ENCODE measurements around the gene MYPN. TPM values are rescaled to one million over a fixed set of nuclear protein-coding genes. Genes with fewer than 3 reads are reported as not detected.
A peak's percentile ranks its signal among the peaks of the same experiment; 100 is the strongest.

The MYPN gene
- total and polyA plus RNA-seq, 2 donors from 2014 or later, result 0.06 TPM; not detected in 1

DNA sequence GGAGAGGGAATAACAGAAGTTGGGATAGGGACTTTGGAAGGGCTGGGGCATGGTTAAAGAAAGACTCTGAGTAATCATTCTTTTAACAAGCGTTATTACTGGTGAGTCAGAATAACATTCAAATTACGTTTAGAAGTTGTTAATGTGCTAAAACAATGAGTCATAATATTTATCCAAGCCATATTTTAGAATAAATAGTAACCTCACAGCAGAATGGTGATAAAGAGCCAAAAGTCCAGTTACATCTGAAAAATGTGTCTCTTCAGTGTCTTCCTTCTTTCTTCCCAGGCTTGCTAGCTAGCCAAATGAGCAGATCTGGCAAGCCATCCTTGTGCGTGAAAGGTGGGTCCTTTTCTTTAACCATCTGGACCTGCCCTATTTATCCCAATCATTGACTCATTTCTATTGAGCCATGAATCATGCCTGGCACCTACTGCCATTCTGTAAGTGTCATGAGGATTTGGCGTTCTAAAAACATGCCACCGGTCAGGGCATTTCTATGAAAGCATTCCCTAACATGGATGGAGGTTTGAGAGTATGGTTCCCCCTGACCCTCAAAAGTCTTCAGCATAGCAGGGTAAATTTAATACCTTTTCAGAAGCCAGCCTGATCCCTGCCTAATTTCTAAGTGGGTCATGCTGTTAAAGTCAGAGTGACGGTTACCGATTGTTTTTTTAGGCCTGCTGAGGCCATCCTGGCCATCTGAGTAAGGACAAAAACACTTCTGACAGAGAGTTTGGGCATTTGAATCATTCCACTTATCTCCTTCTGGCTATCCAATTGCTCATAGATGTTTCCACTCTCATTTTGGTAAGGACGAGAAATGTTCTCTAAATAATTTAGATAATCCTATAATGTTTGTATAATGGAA is 26.9 kb downstream of the MYPN start:
- Histone ChIP-seq H3K27me3 (ENCODE audit: control insufficient read depth, insufficient read depth, low read length) (no peaks in the 10 kb centered on the region), H3K4me3 (ENCODE audit: low read length in 3 of 3) (no peak overlapping the region), H3K4me1 (ENCODE audit: control insufficient read depth in 2 of 3, insufficient read depth in 2 of 3, low read depth in 1 of 3, low read length in 3 of 3) (no peaks in the 10 kb centered on the region), H3K36me3 (ENCODE audit: control insufficient read depth in 2 of 3, insufficient read depth in 3 of 3, low read length in 3 of 3) (no peaks in the 10 kb centered on the region), H3K9me3 (ENCODE audit: control insufficient read depth in 2 of 3, insufficient read depth in 1 of 3, low read length in 3 of 3) (no peaks in the 10 kb centered on the region), H3K9ac (ENCODE audit: low read length in 3 of 3) (no peak overlapping the region), H3K27ac (ENCODE audit: low read depth in 2 of 2, low read length in 2 of 2) (no peak overlapping the region)
- TF ChIP-seq, protein P1, sequence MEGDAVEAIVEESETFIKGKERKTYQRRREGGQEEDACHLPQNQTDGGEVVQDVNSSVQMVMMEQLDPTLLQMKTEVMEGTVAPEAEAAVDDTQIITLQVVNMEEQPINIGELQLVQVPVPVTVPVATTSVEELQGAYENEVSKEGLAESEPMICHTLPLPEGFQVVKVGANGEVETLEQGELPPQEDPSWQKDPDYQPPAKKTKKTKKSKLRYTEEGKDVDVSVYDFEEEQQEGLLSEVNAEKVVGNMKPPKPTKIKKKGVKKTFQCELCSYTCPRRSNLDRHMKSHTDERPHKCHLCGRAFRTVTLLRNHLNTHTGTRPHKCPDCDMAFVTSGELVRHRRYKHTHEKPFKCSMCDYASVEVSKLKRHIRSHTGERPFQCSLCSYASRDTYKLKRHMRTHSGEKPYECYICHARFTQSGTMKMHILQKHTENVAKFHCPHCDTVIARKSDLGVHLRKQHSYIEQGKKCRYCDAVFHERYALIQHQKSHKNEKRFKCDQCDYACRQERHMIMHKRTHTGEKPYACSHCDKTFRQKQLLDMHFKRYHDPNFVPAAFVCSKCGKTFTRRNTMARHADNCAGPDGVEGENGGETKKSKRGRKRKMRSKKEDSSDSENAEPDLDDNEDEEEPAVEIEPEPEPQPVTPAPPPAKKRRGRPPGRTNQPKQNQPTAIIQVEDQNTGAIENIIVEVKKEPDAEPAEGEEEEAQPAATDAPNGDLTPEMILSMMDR (IDR thresholded peaks at IDR 0.05; ENCODE audit: borderline replicate concordance, extremely low read depth, insufficient read depth), result no peak
- DNase-seq (no peak), FAIRE-seq (no peak)
- intact Hi-C loops (cut with DNase I), result no loop called here

DNA sequence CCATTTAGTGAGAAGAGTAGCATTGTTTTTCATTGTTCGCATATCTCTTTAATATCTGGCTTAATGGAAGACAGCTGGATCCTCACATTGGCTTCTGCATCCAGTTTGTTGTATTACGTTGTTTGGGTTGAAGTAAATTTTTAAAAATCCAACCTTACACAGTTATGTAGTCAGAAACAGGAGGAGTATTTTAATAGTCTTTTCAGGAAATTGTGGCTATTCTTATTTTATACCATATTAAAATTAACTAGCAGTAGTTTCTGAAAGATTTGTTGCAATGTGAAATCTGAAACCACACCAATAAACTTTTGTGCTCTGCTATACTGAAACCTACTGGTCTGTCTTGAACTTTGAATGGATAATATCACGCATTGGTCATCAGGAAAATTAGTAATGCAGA is 27.9 kb downstream of the MYPN start:
- Histone ChIP-seq H3K4me1 (ENCODE audit: control insufficient read depth in 2 of 3, insufficient read depth in 2 of 3, low read depth in 1 of 3, low read length in 3 of 3) (no peaks in the 10 kb centered on the region), H3K27ac (ENCODE audit: low read depth in 2 of 2, low read length in 2 of 2) (no peak overlapping the region), H3K9me3 (ENCODE audit: control insufficient read depth in 2 of 3, insufficient read depth in 1 of 3, low read length in 3 of 3) (no peaks in the 10 kb centered on the region), H3K4me3 (ENCODE audit: low read length in 3 of 3) (no peak overlapping the region), H3K27me3 (ENCODE audit: control insufficient read depth, insufficient read depth, low read length) (no peaks in the 10 kb centered on the region), H3K36me3 (ENCODE audit: control insufficient read depth in 2 of 3, insufficient read depth in 3 of 3, low read length in 3 of 3) (no peaks in the 10 kb centered on the region), H3K9ac (ENCODE audit: low read length in 3 of 3) (no peak overlapping the region)
- FAIRE-seq (no peak), DNase-seq (peak in 1 of 5 donors; percentile 39)
- intact Hi-C loops (cut with DNase I), result no loop called here
- TF ChIP-seq, protein P1 (IDR thresholded peaks at IDR 0.05; ENCODE audit: borderline replicate concordance, extremely low read depth, insufficient read depth), result no peak

DNA sequence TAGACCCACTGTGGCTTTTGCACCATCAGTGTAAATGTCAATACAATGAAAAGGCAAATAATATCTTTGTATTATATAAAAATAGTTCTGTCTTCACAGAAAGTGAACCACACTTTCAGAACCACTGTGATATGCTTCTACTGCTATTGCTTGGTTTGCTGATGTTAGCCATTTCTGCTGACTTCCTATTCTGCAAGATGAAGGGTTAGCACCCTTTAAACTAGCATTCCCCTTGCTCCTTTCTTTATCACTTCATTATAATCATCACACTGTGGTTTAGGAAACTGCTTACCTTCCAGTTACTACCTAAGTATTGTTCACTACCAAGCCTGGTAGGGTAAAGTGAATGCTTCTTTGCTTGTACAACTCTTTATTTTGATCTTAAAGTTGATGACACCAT is 29.2 kb downstream of the MYPN start:
- Histone ChIP-seq H3K36me3 (ENCODE audit: control insufficient read depth in 2 of 3, insufficient read depth in 3 of 3, low read length in 3 of 3) (no peaks in the 10 kb centered on the region), H3K27me3 (ENCODE audit: control insufficient read depth, insufficient read depth, low read length) (no peaks in the 10 kb centered on the region), H3K4me3 (ENCODE audit: low read length in 3 of 3) (no peak overlapping the region), H3K4me1 (ENCODE audit: control insufficient read depth in 2 of 3, insufficient read depth in 2 of 3, low read depth in 1 of 3, low read length in 3 of 3) (no peaks in the 10 kb centered on the region), H3K27ac (ENCODE audit: low read depth in 2 of 2, low read length in 2 of 2) (no peak overlapping the region), H3K9me3 (ENCODE audit: control insufficient read depth in 2 of 3, insufficient read depth in 1 of 3, low read length in 3 of 3) (no peaks in the 10 kb centered on the region), H3K9ac (ENCODE audit: low read length in 3 of 3) (no peak overlapping the region)
- FAIRE-seq, result no peak
- DNase-seq, result no peak
- intact Hi-C loops (cut with DNase I), result no loop called here
- TF ChIP-seq, protein P1 (IDR thresholded peaks at IDR 0.05; ENCODE audit: borderline replicate concordance, extremely low read depth, insufficient read depth), result no peak

Data from kidney (tissue), 14 donors.